Sigmoid colon (tissue), 7 donors: Measurements from ENCODE around the gene BCL2L1. TPM values are rescaled to one million over a fixed set of nuclear protein-coding genes. Genes with fewer than 3 reads are reported as not detected.

Source experiments
- DNase-seq: peaks from one replicate; pipeline ENCODE4 v3.0.0-alpha.2; 2019
- H3K27ac ChIP-seq, 4 donors: fragments of 200-600 bp; sonication (generic); one replicate each; pipeline ENCODE4 v1.5.1; 2016 to 2019; ENCODE audit warnings: mild to moderate bottlenecking in 1 of 4
- H3K27me3 ChIP-seq, 3 donors: fragments of 200-600 bp; sonication (generic); one replicate each; pipeline ENCODE4 v1.5.1; 2019; ENCODE audit warnings: mild to moderate bottlenecking in 1 of 3
- H3K36me3 ChIP-seq, 4 donors: fragments of 200-600 bp; sonication (generic); one replicate each; pipeline ENCODE4 v1.5.1; 2016 to 2019
- H3K4me1 ChIP-seq, 4 donors: fragments of 200-600 bp; sonication (generic); one replicate each; pipeline ENCODE4 v1.5.1; 2017 to 2019
- H3K4me3 ChIP-seq, 4 donors: fragments of 200-600 bp; sonication (generic); one replicate each; pipeline ENCODE4 v1.5.1; 2017 to 2019; ENCODE audit warnings: mild to moderate bottlenecking in 2 of 4, moderate library complexity in 1 of 4
- H3K9me3 ChIP-seq, 4 donors: fragments of 200-600 bp in 3 of 4; sonication (generic) in 3 of 4; one replicate each; pipeline versions ENCODE4 v1.5.1 to v1.6.1; 2013 to 2019
- EP300 ChIP-seq, 4 donors: sonication (generic); formaldehyde crosslinking; IDR thresholded peaks; one replicate each; pipeline ENCODE4 v1.6.1; 2017; ENCODE audit warnings: antibody characterized with exemption in 4 of 4
- POLR2A ChIP-seq, 2 donors: fragments of 450-650 bp; IDR thresholded peaks; one replicate each; pipeline ENCODE4 v1.6.1; 2016; ENCODE audit warnings: antibody characterized with exemption in 2 of 2, mild to moderate bottlenecking in 2 of 2, moderate library complexity in 2 of 2
- POLR2AphosphoS5 ChIP-seq, 4 donors: sonication (generic); formaldehyde crosslinking; IDR thresholded peaks; one replicate each; pipeline ENCODE4 v1.6.1; 2017; ENCODE audit warnings: antibody characterized with exemption in 4 of 4
- WGBS, 2 donors: extraction: QIAGEN DNeasy Blood & Tissue Kit; methylation state at CpG; one replicate each; pipeline ENCODE4 v1.1.7; 2013; 5-methylcytosine and 5-hydroxymethylcytosine counted together
- intact Hi-C: fragments of 100-400 bp; cut with DNase I; formaldehyde crosslinking; loops from one replicate; pipeline ENCODE4 v1.15.1; 2023
- polyA plus RNA-seq, 3 donors: library from polyadenylated mRNA; stranded (reverse); fragments of 200-250 nt; gene quantifications; one replicate each; pipeline ENCODE4 v1.2.3, GENCODE V29; 2013
- total RNA-seq, 4 donors: library from RNA; depleted of rRNA; stranded (reverse); fragments of >200 nt; gene quantifications; one replicate each; pipeline ENCODE4 v1.1.0, GENCODE V29; 2016
- TF ChIP-seq, protein P1 (sequence below), 4 experiments: fragments of 450-650 bp in 3 of 4; fragments of 200-600 bp in 1 of 4; IDR thresholded peaks; one replicate each; pipeline ENCODE4 v1.5.1; 2016 to 2019; ENCODE audit warnings: antibody characterized with exemption in 4 of 4, mild to moderate bottlenecking in 3 of 4, moderate library complexity in 2 of 4
- donor health status: healthy with polysubstance abuse.
- donor health status: Bipolar disorder and iron deficiency.
- donor health status: healthy.

The BCL2L1 gene
- total and polyA plus RNA-seq, 7 donors: 53.2 to 94.8 (median 71.3) TPM

DNA sequence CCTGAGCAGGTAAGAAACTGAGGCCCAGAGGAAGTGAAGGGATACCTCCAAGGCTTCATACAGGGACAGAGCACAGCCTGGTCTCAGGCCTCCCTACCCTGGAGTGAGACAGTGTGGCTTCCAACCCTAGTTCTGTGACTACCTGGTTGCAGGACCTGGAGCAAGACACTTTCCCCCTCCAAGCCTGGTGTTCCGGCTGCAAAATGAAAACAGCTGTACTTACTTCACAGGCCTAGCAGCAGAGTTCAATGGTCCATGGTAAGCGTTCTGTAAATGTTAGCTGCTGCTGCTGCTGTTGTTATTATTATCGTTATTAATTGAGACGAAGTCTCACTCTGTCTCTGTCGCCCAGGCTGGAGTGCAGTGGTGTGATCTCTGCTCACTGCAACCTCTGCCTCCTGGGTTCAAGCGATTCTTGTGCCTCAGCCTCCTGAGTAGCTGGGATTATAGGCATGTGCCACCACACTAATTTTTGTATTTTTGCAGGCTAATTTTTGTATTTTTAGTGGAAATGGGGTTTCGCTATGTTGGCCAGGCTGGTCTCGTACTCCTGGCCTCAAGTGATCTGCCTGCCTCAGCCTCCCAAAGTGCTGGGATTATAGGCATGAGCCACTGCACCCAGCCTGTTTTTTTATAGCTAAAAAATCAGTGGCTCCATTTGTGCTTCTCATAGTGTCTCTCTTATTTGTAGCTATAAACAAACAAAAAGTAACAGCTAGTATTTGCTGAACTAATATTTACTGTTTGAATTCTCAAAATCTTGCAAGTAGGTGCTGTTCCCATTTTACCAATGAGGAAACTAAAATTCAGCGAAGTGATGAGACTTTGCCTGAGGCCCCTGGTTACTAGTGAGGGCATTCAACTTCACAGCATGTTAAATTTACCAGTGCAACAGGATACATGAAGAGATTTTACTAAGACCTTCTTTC, 43.0 kb downstream of the BCL2L1 start:
- 92% methylated on average over 9 of the region's 9 CpGs for WGBS, 2 donors
- no peak for TF ChIP-seq EP300 (IDR thresholded peaks at IDR 0.05)
- TF ChIP-seq, protein P1, sequence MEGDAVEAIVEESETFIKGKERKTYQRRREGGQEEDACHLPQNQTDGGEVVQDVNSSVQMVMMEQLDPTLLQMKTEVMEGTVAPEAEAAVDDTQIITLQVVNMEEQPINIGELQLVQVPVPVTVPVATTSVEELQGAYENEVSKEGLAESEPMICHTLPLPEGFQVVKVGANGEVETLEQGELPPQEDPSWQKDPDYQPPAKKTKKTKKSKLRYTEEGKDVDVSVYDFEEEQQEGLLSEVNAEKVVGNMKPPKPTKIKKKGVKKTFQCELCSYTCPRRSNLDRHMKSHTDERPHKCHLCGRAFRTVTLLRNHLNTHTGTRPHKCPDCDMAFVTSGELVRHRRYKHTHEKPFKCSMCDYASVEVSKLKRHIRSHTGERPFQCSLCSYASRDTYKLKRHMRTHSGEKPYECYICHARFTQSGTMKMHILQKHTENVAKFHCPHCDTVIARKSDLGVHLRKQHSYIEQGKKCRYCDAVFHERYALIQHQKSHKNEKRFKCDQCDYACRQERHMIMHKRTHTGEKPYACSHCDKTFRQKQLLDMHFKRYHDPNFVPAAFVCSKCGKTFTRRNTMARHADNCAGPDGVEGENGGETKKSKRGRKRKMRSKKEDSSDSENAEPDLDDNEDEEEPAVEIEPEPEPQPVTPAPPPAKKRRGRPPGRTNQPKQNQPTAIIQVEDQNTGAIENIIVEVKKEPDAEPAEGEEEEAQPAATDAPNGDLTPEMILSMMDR (IDR thresholded peaks at IDR 0.05): no peak
- no peak for TF ChIP-seq POLR2A (IDR thresholded peaks at IDR 0.05)
- no peak for TF ChIP-seq POLR2AphosphoS5 (IDR thresholded peaks at IDR 0.05)
- H3K27me3 ChIP-seq: no peaks in the 10 kb centered on the region
- DNase-seq: no peak
- no peak overlapping the region for H3K27ac ChIP-seq
- peaks cover 0 to 17% (median 12%) of the 10 kb centered on the region in 4 donors for H3K4me1 ChIP-seq
- peaks cover 0 to 6% (median 0%) of the 10 kb centered on the region in 4 donors for H3K36me3 ChIP-seq
- intact Hi-C loops: no loop called here
- no peaks in the 10 kb centered on the region for H3K9me3 ChIP-seq
- H3K4me3 ChIP-seq: no peak overlapping the region

DNA sequence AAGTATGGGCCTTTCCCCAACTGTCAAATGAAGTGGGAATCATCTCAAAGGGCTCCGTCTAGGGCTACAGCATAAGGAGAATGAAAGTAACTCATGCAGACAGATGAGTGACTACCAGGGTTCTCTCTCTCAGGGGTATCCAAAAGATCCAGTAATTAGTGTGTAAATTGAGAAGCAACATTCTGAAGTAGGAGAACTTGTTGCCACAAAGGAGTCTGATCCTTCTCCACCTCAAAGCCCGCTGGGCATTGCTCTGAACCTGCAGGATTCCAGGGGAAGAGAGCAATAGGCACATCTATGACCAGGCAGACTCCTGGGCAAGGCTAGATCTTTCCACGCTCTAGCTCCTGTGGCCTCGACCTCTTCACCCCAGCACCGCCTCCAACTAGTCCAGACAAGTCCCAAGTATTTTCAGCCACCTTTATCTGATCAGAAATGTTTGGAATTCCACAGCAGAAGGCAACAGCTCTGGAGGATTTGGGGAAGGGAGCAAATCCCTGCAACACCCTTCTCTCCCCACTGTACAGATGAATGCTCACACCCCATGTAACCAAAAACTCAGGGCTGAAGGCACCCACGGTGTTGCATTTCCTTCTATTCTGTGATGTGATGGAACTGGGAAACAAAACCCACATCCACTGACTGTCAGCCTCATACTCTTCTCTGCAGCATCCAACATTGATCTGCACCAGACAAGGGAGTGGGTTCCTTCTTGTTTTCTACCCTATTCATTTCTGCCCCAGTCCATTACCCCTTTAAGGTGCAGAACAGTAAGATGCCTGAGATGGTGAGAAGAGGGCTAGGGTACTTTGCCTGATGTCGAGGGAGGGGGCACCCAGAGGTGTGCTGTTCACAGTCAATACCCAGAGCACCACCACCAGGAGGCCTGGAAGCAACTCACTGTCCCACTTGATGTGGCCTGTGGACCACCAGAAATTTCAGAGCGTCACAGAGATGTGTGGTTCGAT, 44.0 kb downstream of the BCL2L1 start:
- peaks cover 0 to 6% (median 0%) of the 10 kb centered on the region in 4 donors for H3K36me3 ChIP-seq
- no peak for TF ChIP-seq POLR2A (IDR thresholded peaks at IDR 0.05)
- H3K27ac ChIP-seq: no peak overlapping the region
- no peak overlapping the region for H3K4me3 ChIP-seq
- H3K4me1 ChIP-seq: peaks cover 0 to 21% (median 14%) of the 10 kb centered on the region in 4 donors
- no peaks in the 10 kb centered on the region for H3K9me3 ChIP-seq
- intact Hi-C loops: no loop called here
- no peaks in the 10 kb centered on the region for H3K27me3 ChIP-seq
- DNase-seq: no peak
- WGBS, 2 donors: 86 to 90% methylated on average over 9 of the region's 9 CpGs

GRCh38 chr20:31677553-31678260, 45.0 kb downstream of the BCL2L1 start:
- Histone ChIP-seq H3K27ac (no peak overlapping the region), H3K27me3 (no peaks in the 10 kb centered on the region), H3K9me3 (no peaks in the 10 kb centered on the region), H3K4me1 (peaks cover 0 to 21% (median 15%) of the 10 kb centered on the region in 4 donors), H3K4me3 (no peak overlapping the region), H3K36me3 (peaks cover 0 to 6% (median 0%) of the 10 kb centered on the region in 4 donors)
- intact Hi-C loops: no loop called here
- no peak for TF ChIP-seq POLR2A (IDR thresholded peaks at IDR 0.05)
- TF ChIP-seq, protein P1 (IDR thresholded peaks at IDR 0.05): no peak
- no peak for TF ChIP-seq POLR2AphosphoS5 (IDR thresholded peaks at IDR 0.05)
- TF ChIP-seq EP300 (IDR thresholded peaks at IDR 0.05): no peak
- no peak for DNase-seq
- WGBS, 2 donors: 97 to 100% methylated on average over 2 of the region's 2 CpGs

DNA sequence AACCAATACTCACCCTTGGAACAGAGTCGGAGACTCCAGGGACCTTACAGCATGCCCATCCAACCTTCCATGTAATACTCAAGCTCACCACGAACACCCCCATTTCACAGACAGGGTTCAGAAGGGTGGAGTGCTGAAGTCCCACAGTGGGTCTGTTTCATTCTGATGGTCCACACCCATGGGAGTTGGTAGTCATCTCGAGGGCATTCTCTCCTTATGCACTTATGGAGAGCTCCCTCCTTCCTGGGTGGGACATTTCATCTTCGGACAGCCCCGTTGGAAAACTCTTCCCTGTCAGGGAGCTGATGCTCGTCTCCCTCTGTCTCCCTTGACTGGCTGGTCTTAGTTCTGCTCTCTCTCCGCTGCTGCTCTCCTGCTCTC, 46.1 kb downstream of the BCL2L1 start:
- no peak overlapping the region for H3K4me3 ChIP-seq
- H3K4me1 ChIP-seq: peaks cover 0 to 22% (median 20%) of the 10 kb centered on the region in 4 donors
- H3K27me3 ChIP-seq: no peaks in the 10 kb centered on the region
- no peak for DNase-seq
- H3K27ac ChIP-seq: peak overlapping the region in 3 of 4 donors; percentile 43 to 56 (median 45)
- intact Hi-C loops: no loop called here
- peaks cover 0 to 6% (median 0%) of the 10 kb centered on the region in 4 donors for H3K36me3 ChIP-seq
- 88 to 92% methylated on average over 7 of the region's 7 CpGs for WGBS, 2 donors
- H3K9me3 ChIP-seq: no peaks in the 10 kb centered on the region
- TF ChIP-seq, protein P1 (IDR thresholded peaks at IDR 0.05): no peak
- TF ChIP-seq POLR2A (IDR thresholded peaks at IDR 0.05) (no peak), EP300 (IDR thresholded peaks at IDR 0.05) (no peak), POLR2AphosphoS5 (IDR thresholded peaks at IDR 0.05) (no peak)
